HEK293T (cell line): ENCODE data around the gene KCTD14.

Experiments
- BHLHE40 ChIP-seq: fragments of 450-650 bp; IDR thresholded peaks from 2 replicates; pipeline ENCODE4 v1.6.1; 2016; ENCODE audit warnings: mild to moderate bottlenecking, moderate library complexity, borderline replicate concordance
- ELF4 ChIP-seq: fragments of 450-650 bp; IDR thresholded peaks from 2 replicates; pipeline ENCODE4 v1.6.1; 2017; ENCODE audit warnings: antibody characterized with exemption
- FOXA1 ChIP-seq: fragments of 450-650 bp; IDR thresholded peaks from 2 replicates; pipeline ENCODE4 v1.6.1; 2016; ENCODE audit warnings: mild to moderate bottlenecking
- FOXK2 ChIP-seq: fragments of 450-650 bp; IDR thresholded peaks from 2 replicates; pipeline ENCODE4 v1.6.1; 2016; ENCODE audit warnings: mild to moderate bottlenecking
- FOXM1 ChIP-seq: fragments of 450-650 bp; IDR thresholded peaks from 2 replicates; pipeline ENCODE4 v1.6.1; 2017; ENCODE audit warnings: mild to moderate bottlenecking, borderline replicate concordance
- HDGF ChIP-seq: fragments of 450-650 bp; IDR thresholded peaks from 2 replicates; pipeline ENCODE4 v1.6.1; 2017; ENCODE audit warnings: antibody characterized with exemption, borderline replicate concordance
- LEF1 ChIP-seq: fragments of 450-650 bp; IDR thresholded peaks from 2 replicates; pipeline ENCODE4 v1.6.1; 2017; ENCODE audit warnings: mild to moderate bottlenecking, borderline replicate concordance
- NFRKB ChIP-seq: fragments of 450-650 bp; IDR thresholded peaks from 2 replicates; pipeline ENCODE4 v1.6.1; 2016; ENCODE audit warnings: mild to moderate bottlenecking, moderate library complexity
- SP1 ChIP-seq: fragments of 450-650 bp; IDR thresholded peaks from 2 replicates; pipeline ENCODE4 v1.6.1; 2017
- SUZ12 ChIP-seq: fragments of 450-650 bp; IDR thresholded peaks from 2 replicates; pipeline ENCODE4 v1.6.1; 2016; ENCODE audit warnings: mild to moderate bottlenecking
- TF ChIP-seq, protein P1 (sequence below): fragments of 450-650 bp; IDR thresholded peaks from 2 replicates; pipeline ENCODE4 v1.6.1; 2016

DNA sequence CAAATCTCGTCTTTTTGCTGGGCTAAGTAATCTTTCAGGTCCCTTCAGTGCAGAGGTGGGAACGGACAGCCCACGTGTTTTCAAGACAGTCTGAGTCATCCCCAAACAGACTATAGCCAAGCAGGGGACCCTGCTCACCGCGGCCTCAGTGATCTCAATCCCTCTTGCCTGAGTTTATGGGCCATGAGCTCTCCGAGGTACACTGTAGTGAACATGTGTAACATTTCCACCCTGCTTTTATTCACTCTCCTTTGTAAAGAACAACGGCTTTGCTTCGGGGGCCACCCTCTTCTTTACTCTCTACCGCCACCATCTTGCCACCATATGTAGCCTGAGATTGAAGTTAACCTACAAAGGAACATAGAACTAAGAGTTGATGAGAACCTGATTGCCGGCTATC lies 11.5 kb upstream of the KCTD14 start:
- TF ChIP-seq NFRKB (no peak), FOXM1 (no peak), FOXK2 (no peak), SP1 (no peak), SUZ12 (no peak), HDGF (no peak), FOXA1 (no peak), LEF1 (no peak), ELF4 (no peak), BHLHE40 (no peak)
- TF ChIP-seq, protein P1, sequence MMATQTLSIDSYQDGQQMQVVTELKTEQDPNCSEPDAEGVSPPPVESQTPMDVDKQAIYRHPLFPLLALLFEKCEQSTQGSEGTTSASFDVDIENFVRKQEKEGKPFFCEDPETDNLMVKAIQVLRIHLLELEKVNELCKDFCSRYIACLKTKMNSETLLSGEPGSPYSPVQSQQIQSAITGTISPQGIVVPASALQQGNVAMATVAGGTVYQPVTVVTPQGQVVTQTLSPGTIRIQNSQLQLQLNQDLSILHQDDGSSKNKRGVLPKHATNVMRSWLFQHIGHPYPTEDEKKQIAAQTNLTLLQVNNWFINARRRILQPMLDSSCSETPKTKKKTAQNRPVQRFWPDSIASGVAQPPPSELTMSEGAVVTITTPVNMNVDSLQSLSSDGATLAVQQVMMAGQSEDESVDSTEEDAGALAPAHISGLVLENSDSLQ = no peak
